Fibroblast of skin of abdomen (primary cell): ENCODE results near the gene MAPRE3.

Source experiments
- DNase-seq: peaks from one replicate; pipeline ENCODE4 v3.0.0-alpha.2; 2013

The MAPRE3 gene

DNA sequence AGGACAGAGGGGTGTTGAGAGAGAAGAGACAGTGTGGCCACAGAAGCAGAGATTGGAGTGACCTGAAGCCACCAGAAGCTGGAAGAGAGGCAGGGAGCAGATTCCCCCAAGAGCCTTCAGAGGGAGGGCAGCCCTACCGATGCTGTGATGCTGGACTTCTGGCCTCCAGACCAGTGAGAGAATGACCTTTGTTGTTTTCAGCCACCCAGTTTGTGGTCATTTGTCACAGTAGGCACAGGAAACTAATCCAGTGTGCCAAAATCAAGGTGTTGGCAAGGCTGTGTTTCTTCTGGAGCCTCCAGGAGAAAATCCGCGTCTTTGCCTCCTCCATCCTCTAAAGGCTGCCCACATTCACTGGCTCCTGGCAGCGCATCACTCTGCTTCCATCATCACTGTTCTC, 15.4 kb downstream of the MAPRE3 start:
- DNase-seq, result no peak

DNA sequence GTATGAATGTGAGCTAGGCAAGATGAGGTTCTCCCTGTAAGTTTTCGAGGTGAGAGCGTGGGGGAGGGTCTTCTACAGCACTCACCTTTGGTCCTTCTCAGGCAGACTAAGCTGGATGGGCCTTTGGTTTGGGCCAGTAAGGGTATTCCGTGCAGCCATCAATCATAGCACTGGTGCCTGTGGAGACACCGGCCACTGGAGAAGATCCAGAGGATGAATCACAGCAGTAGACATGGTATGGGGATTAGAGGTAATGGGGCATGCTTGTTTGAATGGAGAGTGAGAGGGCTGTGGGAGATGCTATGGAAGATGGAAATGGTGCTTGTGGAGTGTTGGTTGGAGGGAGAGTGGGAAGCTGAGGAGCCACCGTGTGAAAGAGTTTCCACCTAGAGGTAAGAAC, 16.1 kb downstream of the MAPRE3 start:
- peak; percentile 39 for DNase-seq

GRCh38 chr2:26988058-26988860, 17.8 kb downstream of the MAPRE3 start:
- peak; percentile 81 for DNase-seq

GRCh38 chr2:26989156-26989555, 18.7 kb downstream of the MAPRE3 start:
- DNase-seq, result peak; percentile 58

DNA sequence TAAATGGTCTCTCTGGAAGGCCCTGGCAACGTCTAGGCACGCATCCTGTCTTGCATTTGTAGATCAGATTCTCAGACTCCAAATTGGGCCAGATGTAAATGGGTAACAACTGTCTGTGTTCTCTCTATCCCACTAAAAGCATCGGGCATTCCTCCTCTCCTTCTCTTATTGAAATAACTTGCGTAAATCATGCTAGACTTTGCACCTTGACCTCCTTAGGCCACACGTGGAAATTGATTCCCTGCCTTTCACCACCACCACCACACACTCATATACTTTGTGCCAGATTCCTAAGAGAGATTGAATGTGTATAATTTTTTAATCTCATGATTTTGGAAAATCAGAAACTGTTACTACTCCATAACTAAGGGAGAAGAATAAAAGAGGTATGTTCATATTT, 21.3 kb downstream of the MAPRE3 start:
- DNase-seq, result no peak

GRCh38 chr2:26993768-26994167, 23.3 kb downstream of the MAPRE3 start:
- DNase-seq, result no peak

DNA sequence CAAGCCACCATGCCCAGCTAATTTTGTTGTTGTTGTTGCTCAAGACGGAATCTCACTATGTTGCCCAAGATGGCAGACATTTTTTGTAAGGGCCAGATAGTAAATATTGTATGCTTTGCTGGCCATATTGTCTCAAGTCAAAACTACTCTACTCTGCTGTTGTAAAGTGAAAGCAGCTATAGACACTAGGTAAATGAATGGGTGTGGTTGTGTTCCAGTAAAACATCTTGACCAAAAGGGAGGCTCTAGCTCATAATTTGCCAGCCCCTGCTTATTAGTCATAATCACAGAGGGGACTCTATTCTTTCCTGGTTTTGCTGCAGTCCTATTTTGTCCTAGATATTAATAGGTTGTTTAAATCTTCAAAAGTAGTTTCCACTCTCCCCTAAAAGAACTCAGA, 24.5 kb downstream of the MAPRE3 start:
- no peak for DNase-seq

DNA sequence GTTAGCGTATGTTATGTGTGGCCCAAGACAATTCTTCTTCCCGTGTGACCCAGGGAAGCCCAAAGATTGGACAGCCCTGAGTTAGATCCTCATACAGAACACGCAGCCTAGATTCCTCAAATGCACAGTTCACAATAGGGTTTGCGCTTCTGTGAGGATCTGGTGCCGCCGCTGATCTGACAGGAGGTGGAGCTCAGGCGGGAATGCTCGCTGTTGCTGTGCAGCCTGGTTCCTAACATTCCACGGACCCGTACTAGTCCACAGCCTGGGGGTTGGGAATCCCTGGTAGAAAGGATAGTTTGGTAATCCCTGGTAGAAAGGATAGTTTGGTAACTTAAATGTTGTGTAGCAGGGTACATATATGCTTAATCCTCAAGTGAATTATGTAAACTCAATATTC, 27.0 kb downstream of the MAPRE3 start:
- no peak for DNase-seq

DNA sequence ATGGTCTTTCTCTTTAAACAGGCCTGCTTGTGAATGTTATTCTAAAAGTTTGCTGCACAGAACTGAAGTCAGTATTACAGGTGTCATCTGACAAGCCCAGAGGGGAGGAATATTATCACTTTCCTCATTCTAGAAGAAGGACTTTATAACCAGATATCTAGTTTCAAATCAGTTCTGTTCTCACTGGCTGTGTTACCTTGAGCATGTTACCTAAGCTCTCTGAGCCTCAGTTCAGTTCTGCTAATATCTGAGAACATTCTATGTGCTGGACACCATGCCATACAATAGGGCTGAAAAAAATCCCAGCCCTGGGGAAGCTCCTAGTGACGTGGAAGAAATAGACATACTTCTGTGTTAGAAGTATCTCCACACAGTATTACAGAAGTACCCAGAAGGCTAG, 27.9 kb downstream of the MAPRE3 start:
- DNase-seq, result no peak

- no peak for DNase-seq
These were observed 29.8 kb downstream of the MAPRE3 start for GRCh38 chr2:27000228-27000627.

DNA sequence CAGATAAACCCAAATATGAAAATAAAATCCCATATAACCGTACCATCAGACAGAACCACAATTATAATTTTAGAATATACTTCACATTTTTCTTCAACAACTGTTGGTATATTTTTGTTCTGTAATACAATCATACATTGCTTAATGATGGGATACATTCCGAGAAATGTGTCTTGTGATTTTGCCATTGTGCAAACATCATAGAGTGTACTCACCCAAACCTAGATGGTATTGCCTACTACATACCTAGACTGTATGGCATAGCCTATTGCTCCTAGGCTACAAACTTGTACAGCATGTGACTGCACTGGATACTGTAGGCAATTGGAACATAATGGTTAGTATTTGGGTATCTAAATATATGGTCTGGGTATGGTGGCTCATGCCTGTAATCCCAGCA, 30.6 kb downstream of the MAPRE3 start:
- DNase-seq, result no peak

DNA sequence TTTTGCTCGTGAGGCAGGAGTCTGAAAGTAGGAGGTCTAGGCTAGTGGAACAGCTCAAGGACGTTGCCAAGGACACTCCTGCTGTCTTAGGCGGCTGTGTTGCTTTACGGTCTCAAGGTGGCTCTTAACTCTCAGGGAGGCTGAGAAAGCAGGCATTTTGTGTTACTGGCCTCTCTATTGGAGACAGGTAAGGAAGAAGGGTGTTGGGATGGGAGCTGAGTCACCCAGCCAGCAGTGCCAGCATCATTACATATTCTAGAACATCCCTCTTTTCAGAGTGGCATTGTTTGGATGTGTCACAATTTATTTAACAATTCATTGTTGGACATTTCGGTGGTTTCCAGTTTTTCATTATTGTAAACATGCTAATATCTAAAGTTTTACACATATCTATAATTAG, 31.5 kb downstream of the MAPRE3 start:
- DNase-seq, result no peak

DNA sequence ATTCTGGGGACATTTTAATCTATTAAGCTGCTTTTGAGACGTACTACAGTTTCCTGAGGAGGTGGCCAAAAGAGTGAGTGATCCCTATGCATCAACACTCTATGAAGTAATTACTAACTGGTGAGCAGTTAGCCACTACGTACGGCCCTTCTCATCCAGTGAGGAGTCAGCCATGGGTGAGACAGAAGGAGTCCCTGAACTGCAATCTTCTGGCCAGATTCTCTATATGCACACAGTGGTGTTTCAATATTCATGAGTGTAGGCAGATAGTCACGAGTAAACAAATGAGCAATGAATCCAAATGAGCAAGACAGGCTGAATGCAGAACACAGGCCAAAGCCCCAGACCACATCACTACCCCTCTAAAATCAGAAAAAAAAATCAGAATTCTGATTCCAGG, 32.6 kb downstream of the MAPRE3 start:
- no peak for DNase-seq

- peak; percentile 37 for DNase-seq
These were observed 33.4 kb downstream of the MAPRE3 start for GRCh38 chr2:27003857-27004256.

DNA sequence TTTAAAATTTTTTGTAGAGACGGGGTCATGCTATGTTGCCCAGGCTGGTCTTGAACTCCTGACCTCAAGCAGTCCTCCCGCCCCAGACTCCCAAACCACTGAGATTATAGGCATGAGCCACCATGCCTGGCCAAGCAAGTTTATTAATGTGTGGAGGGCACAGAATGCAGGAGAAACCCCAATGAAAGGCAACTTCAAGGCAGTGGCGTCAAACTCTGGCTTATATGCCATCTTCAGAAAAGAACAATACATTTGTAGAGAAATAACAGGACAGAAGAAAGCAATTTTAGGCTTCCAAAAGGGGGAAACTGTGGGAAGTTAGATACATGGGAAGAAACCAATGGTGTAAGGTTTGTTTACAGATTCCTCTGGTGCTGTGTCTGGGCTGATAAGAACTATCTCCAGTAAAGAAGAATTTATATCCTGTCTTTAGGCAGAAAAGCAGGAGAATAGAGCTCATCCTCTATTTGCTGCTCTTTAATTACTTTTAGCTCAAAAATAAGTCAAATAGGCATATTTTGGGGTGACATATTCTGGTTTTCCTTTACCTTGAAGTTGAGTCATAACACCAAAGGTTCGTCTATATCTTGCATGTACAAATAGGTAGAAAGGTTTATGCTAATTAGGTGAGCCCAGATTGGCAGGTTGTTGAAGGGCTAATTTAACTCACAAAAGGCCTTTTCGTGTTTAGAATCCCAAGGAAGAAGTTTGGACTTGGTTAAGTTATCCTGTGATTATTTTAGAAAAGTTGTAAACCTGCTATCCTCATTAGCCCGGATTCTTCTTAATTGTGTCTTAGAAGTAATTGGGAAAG, 36.4 kb downstream of the MAPRE3 start:
- no peak for DNase-seq

- no peak for DNase-seq
These were observed 37.3 kb downstream of the MAPRE3 start for GRCh38 chr2:27007416-27008374.

DNA sequence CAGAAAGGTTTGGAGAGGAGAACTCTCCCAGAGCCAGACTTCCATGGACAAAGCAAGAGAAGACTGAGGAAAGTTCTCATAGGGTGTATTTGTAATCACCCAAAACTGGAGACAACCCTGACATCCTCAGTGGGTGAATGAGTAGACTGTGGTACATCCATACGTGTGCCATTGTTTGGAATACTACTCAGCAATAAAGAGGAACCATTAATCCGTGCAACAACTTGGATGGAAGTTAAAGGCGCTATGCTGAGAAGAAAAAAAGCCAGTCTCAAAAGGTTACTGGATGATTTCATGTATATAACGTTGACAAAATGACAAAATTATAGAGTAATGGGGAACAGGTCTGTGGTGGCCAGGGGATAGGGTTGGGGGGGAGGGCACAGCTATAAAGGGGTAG, 38.2 kb downstream of the MAPRE3 start:
- DNase-seq, result no peak

GRCh38 chr2:27009083-27009482, 38.6 kb downstream of the MAPRE3 start:
- no peak for DNase-seq

- no peak for DNase-seq
These were observed 39.3 kb downstream of the MAPRE3 start for GRCh38 chr2:27009716-27010115.

GRCh38 chr2:27010139-27010538, 39.7 kb downstream of the MAPRE3 start:
- no peak for DNase-seq

DNA sequence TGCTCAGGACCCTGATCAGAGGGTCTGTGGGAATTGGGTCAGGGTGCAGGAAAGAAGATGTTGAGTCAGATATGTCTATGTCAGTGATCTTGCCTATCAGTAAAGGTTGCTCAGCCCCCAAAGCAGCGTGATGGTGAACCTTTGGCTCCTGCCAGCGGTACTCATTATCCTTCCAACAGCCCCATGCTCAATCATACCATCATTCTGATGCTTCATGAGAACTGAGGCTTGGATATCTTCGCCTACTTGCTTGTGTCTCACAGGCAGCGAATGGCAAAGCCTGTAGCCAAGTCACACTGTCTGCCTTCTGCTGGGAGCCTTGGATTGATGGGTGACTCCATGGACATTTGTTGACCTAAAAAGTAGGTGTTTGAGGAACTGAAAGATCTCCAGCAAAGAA, 43.3 kb downstream of the MAPRE3 start:
- no peak for DNase-seq

DNA sequence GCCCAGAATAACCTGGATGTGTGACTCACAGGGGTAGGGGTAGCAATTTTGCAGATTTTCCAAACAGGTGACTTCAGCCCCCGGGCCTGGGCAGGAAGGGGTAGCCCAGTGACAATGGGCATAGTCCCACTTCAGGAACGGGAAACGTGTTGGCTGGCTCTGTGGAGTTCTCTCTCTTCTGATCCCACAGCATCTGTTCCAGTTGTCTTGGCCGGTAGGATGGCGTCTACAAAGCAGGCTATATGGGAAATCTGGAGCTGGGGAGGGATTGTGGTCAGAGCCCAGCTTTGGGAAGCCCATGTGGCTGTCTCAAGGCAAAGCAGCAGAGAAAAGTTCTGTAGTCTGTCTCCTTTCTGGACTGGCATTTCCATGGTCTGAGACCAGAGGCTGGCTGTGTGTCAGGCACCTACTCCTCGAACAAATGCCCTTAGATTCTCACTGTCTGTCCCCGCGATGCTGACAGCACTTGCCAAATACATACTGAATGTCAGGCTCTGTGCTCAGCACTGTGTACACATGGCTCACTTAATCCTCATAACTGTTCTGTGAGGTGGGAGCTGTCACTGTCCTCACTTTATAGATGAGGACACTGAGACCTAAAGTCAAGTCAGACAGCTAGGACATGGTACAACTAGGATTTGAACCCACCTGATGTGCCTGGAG, 44.5 kb downstream of the MAPRE3 start:
- no peak for DNase-seq
